Coronary artery (tissue), 2 donors: Measurements from ENCODE around the gene KRTAP5-1.
"Not testable (repeated sequence)": the region's sequence is repeated elsewhere in the genome, so short reads cannot be mapped to it uniquely, and the experiment has no call there.

Source experiments
- DNase-seq: peaks from one replicate; pipeline ENCODE4 v3.0.0-alpha.2; 2017; ENCODE audit warnings: low spot score
- H3K27ac ChIP-seq, 2 donors: fragments of 200-600 bp; sonication (generic); one replicate each; pipeline ENCODE4 v1.5.1; 2016 to 2019
- H3K4me3 ChIP-seq: fragments of 200-600 bp; sonication (generic); 2 replicates; pipeline ENCODE4 v1.5.1; 2016; ENCODE audit warnings: mild to moderate bottlenecking, moderate library complexity
- TF ChIP-seq, protein P1 (sequence below): fragments of 200-600 bp; sonication (generic); IDR thresholded peaks from one replicate; pipeline ENCODE4 v1.5.1; 2019; ENCODE audit warnings: antibody characterized with exemption

The KRTAP5-1 gene, protein sequence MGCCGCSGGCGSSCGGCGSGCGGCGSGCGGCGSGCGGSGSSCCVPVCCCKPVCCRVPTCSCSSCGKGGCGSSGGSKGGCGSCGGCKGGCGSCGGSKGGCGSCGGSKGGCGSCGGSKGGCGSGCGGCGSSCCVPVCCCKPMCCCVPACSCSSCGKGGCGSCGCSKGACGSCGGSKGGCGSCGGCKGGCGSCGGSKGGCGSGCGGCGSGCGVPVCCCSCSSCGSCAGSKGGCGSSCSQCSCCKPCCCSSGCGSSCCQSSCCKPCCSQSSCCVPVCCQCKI

GRCh38 chr11:1584661-1585370, at the start of gene KRTAP5-1:
KRTAP5-1 (minus strand) TSS chr11:1585283; CDS start chr11:1585249, 34 bp downstream.
- DNase-seq, H3K27ac ChIP-seq, H3K4me3 ChIP-seq: not testable (repeated sequence)

DNA sequence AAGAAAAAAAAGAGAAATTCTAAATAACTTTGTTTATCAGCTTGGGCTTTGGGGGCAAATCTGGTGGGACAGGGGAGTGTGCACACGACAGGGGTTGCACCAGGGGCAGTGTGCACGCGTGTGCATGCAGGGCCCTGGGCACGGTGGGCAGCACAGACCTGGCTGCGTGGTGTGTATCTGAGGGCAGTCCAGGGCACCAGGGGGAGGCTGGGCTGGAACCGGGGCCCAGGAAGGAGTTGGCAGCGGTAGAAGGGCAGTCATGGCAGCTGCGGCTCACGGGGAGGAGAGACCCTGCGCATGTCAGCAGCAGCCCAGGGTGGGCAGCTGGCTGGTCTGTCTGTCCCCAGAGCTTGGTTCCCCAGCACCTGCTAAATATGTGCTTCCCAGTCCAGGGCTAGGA, 48.8 kb upstream of the KRTAP5-1 start:
- TF ChIP-seq, protein P1, sequence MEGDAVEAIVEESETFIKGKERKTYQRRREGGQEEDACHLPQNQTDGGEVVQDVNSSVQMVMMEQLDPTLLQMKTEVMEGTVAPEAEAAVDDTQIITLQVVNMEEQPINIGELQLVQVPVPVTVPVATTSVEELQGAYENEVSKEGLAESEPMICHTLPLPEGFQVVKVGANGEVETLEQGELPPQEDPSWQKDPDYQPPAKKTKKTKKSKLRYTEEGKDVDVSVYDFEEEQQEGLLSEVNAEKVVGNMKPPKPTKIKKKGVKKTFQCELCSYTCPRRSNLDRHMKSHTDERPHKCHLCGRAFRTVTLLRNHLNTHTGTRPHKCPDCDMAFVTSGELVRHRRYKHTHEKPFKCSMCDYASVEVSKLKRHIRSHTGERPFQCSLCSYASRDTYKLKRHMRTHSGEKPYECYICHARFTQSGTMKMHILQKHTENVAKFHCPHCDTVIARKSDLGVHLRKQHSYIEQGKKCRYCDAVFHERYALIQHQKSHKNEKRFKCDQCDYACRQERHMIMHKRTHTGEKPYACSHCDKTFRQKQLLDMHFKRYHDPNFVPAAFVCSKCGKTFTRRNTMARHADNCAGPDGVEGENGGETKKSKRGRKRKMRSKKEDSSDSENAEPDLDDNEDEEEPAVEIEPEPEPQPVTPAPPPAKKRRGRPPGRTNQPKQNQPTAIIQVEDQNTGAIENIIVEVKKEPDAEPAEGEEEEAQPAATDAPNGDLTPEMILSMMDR, result no peak
- no peak overlapping the region for H3K4me3 ChIP-seq
- H3K27ac ChIP-seq, result no peak overlapping the region
- no peak for DNase-seq

DNA sequence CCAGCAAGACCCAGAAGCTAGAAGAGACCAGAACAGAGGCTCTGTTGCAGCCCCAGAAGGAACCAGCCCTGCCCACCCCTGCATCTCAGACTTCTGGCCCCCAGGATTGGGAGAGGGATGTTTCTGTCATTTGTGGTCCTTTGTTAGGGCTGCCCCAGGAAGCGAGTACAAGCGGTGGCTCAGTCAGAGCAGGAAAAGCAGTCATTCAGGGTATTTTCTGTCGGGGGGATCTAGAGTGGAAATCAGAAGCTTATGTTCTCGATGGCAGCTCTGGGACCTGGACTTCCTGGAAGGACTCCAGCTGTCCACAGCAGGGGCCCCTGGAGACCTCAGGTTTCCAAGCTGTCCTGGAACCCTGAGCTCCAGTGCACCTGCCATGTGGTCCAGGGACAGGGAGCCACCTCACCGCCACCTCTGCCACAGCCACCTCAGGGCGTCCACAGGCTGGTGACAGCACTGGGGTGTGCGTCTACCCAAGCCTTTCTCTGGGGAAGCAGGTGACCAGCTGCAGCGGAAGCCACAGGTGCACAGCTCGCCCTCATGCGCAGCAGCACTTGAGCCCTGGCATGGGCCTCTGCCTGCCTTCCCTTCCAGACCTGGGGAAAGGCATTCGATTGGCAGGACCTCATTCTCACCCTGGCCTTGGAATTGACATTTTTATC, 47.1 kb upstream of the KRTAP5-1 start:
- H3K27ac ChIP-seq, result no peak overlapping the region
- no peak for DNase-seq
- TF ChIP-seq, protein P1, result no peak
- H3K4me3 ChIP-seq, result no peak overlapping the region

- DNase-seq, result no peak
- TF ChIP-seq, protein P1, result no peak
- Histone ChIP-seq H3K27ac (no peak overlapping the region), H3K4me3 (no peak overlapping the region)
These were observed 46.0 kb upstream of the KRTAP5-1 start for GRCh38 chr11:1631066-1631568.

DNA sequence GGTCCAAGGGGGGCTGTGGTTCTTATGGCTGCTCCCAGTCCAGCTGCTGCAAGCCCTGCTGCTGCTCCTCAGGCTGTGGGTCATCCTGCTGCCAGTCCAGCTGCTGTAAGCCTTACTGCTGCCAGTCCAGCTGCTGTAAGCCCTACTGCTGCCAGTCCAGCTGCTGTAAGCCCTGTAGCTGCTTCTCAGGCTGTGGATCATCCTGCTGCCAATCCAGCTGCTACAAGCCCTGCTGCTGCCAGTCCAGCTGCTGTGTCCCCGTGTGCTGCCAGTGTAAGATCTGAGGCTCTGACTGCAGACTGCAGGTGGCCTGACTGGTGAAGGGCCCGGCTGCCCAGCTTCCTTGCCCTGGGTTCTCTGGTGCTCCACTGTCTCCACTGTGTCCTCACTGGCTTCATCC, 45.2 kb upstream of the KRTAP5-1 start:
- TF ChIP-seq, protein P1, result no peak
- H3K4me3 ChIP-seq, result no peak overlapping the region
- no peak for DNase-seq
- H3K27ac ChIP-seq, result no peak overlapping the region

- TF ChIP-seq, protein P1, result no peak
- Histone ChIP-seq H3K4me3 (no peak within 1 kb of the TSS), H3K27ac (no peak within 1 kb of the TSS)
- no peak for DNase-seq
These were observed 44.5 kb upstream of the KRTAP5-1 start, which contains the start of gene KRTAP5-5 for GRCh38 chr11:1629326-1630185. KRTAP5-5 (plus strand) TSS chr11:1629775; CDS start chr11:1629841, 66 bp downstream.
